IMR-90 (cell line): Measurements from ENCODE around the gene AKT3.

ENCODE experiments used
- BHLHE40 ChIP-seq: fragments of 150-350 bp; IDR thresholded peaks from 2 replicates; pipeline ENCODE4 v1.6.1; 2016; ENCODE audit warnings: mild to moderate bottlenecking, low read depth, low read length
- MXI1 ChIP-seq: IDR thresholded peaks from 2 replicates; pipeline ENCODE4 v1.6.1; 2012; ENCODE audit warnings: low read depth, mild to moderate bottlenecking, low read length, moderate library complexity, borderline replicate concordance
- POLR2A ChIP-seq: IDR thresholded peaks from 2 replicates; pipeline ENCODE4 v1.6.1; 2012; ENCODE audit warnings: mild to moderate bottlenecking, low read depth, low read length
- RAD21 ChIP-seq: IDR thresholded peaks from 2 replicates; pipeline ENCODE4 v1.6.1; 2012; ENCODE audit warnings: low read length, improper control_type of control experiment
- SMC3 ChIP-seq: fragments of 150-350 bp; IDR thresholded peaks from 2 replicates; pipeline ENCODE4 v1.6.1; 2016; ENCODE audit warnings: low read depth, mild to moderate bottlenecking, antibody characterized with exemption, low read length, moderate library complexity
- TF ChIP-seq, protein P1 (sequence below): conservative IDR thresholded peaks from 2 replicates; pipeline ENCODE4 v1.5.1; 2012; ENCODE audit warnings: mild to moderate bottlenecking, low read depth, low read length, improper control_type of control experiment
- TF ChIP-seq, protein P2 (sequence below): fragments of 150-350 bp; IDR thresholded peaks from 2 replicates; pipeline ENCODE4 v1.6.1; 2016; ENCODE audit warnings: low read depth, mild to moderate bottlenecking, low read length, moderate library complexity, borderline replicate concordance
- TF ChIP-seq, protein P3 (sequence below): fragments of 150-350 bp; IDR thresholded peaks from 2 replicates; pipeline ENCODE4 v1.6.1; 2017; ENCODE audit warnings: mild to moderate bottlenecking, antibody characterized with exemption, low read length, low read depth

DNA sequence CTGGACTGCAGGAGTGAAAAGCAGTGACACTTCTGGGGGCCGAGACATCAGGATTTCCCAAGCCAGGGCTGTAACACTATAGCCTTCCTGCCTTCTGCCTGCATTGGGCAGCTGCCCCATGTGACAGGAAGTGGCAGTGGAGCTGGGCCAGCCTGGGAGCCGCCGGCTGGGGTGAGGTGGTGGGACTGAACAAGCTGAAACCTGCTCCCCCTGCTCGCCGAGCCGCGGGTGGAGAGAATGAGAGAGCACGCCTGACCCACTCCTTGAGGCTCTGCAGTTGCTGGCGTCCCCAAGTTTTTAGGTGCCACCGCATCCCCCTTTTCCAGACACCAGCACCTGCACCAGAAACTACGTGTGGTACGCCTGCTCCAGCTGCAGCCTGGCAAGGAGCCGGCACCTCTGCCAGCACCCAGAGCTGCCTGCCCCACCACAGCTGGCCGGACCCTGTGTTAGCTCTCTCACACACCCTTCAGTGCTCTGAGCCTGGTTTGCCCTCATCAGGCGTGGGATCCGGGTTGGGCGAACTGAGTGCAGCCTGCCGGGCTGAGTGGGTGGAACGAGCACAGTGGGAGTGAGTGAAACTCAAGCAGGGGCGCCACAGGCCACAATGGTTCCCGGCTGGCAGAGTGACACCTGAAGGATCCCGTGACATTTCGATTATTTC is 119.4 kb downstream of the AKT3 start:
- TF ChIP-seq RAD21: no peak
- TF ChIP-seq BHLHE40: no peak
- TF ChIP-seq, protein P1, sequence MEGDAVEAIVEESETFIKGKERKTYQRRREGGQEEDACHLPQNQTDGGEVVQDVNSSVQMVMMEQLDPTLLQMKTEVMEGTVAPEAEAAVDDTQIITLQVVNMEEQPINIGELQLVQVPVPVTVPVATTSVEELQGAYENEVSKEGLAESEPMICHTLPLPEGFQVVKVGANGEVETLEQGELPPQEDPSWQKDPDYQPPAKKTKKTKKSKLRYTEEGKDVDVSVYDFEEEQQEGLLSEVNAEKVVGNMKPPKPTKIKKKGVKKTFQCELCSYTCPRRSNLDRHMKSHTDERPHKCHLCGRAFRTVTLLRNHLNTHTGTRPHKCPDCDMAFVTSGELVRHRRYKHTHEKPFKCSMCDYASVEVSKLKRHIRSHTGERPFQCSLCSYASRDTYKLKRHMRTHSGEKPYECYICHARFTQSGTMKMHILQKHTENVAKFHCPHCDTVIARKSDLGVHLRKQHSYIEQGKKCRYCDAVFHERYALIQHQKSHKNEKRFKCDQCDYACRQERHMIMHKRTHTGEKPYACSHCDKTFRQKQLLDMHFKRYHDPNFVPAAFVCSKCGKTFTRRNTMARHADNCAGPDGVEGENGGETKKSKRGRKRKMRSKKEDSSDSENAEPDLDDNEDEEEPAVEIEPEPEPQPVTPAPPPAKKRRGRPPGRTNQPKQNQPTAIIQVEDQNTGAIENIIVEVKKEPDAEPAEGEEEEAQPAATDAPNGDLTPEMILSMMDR: no peak
- TF ChIP-seq POLR2A: no peak
- TF ChIP-seq SMC3: no peak
- TF ChIP-seq, protein P2, sequence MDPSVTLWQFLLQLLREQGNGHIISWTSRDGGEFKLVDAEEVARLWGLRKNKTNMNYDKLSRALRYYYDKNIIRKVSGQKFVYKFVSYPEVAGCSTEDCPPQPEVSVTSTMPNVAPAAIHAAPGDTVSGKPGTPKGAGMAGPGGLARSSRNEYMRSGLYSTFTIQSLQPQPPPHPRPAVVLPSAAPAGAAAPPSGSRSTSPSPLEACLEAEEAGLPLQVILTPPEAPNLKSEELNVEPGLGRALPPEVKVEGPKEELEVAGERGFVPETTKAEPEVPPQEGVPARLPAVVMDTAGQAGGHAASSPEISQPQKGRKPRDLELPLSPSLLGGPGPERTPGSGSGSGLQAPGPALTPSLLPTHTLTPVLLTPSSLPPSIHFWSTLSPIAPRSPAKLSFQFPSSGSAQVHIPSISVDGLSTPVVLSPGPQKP: no peak
- TF ChIP-seq, protein P3, sequence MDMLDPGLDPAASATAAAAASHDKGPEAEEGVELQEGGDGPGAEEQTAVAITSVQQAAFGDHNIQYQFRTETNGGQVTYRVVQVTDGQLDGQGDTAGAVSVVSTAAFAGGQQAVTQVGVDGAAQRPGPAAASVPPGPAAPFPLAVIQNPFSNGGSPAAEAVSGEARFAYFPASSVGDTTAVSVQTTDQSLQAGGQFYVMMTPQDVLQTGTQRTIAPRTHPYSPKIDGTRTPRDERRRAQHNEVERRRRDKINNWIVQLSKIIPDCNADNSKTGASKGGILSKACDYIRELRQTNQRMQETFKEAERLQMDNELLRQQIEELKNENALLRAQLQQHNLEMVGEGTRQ: no peak
- no peak for TF ChIP-seq MXI1
